Prostate gland (tissue), 2 donors: ENCODE data around the gene SIX2. TPM values are rescaled to one million over a fixed set of nuclear protein-coding genes. Genes with fewer than 3 reads are reported as not detected.

Source experiments
- DNase-seq: peaks from one replicate; pipeline ENCODE4 v3.0.0-alpha.2; 2019; ENCODE audit warnings: low spot score
- H3K27ac ChIP-seq, 2 donors: fragments of 200-600 bp; sonication (generic); 2 replicates each; pipeline ENCODE4 v1.5.1; 2017 to 2019
- H3K27me3 ChIP-seq: fragments of 200-600 bp; sonication (generic); replicated peaks from 2 replicates; pipeline ENCODE4 v1.5.1; 2019; ENCODE audit not compliant: insufficient read depth
- H3K36me3 ChIP-seq, 2 donors: fragments of 200-600 bp; sonication (generic); 1 replicate in 1 of 2; 2 replicates in 1 of 2; pipeline versions ENCODE4 v1.5.1 to v1.8.1; 2017 to 2019
- H3K4me1 ChIP-seq: fragments of 200-600 bp; sonication (generic); replicated peaks from 2 replicates; pipeline ENCODE4 v1.5.1; 2019
- H3K4me3 ChIP-seq, 2 donors: fragments of 200-600 bp; sonication (generic); 2 replicates each; pipeline ENCODE4 v1.5.1; 2017 to 2019
- H3K9me3 ChIP-seq: fragments of 200-600 bp; sonication (generic); 2 replicates; pipeline ENCODE4 v1.5.1; 2017
- CTCF ChIP-seq, 4 experiments: fragments of 200-600 bp in 2 of 4; fragments of 450-650 bp in 2 of 4; sonication (generic) in 2 of 4; IDR thresholded peaks; 1 replicate in 3 of 4; 2 replicates in 1 of 4; pipeline ENCODE4 v1.5.1; 2016 to 2019; ENCODE audit warnings: antibody characterized with exemption in 4 of 4, mild to moderate bottlenecking in 2 of 4, moderate library complexity in 2 of 4
- POLR2A ChIP-seq: fragments of 450-650 bp; IDR thresholded peaks from one replicate; pipeline ENCODE4 v1.6.1; 2016; ENCODE audit warnings: antibody characterized with exemption, mild to moderate bottlenecking
- POLR2AphosphoS5 ChIP-seq: sonication (generic); formaldehyde crosslinking; IDR thresholded peaks from one replicate; pipeline ENCODE4 v1.6.1; 2017; ENCODE audit warnings: antibody characterized with exemption
- WGBS: methylation state at CpG from one replicate; pipeline ENCODE4 v1.1.5; 2018; 5-methylcytosine and 5-hydroxymethylcytosine counted together
- intact Hi-C: fragments of 100-400 bp; cut with DNase I; formaldehyde crosslinking; loops from one replicate; pipeline ENCODE4 v1.14.2; 2022
- total RNA-seq, 2 donors: library from RNA; depleted of rRNA; stranded (reverse); fragments of >200 nt; gene quantifications; one replicate each; pipeline ENCODE4 v1.1.0, GENCODE V29; 2016

SIX2 gene
- total RNA-seq, 2 donors from 2014 or later = 1.8 to 5.1 TPM

- H3K9me3 ChIP-seq = no peaks in the 10 kb centered on the region
- no peaks in the 10 kb centered on the region for H3K4me1 ChIP-seq
- no peak for DNase-seq
- TF ChIP-seq POLR2A (no peak), POLR2AphosphoS5 (no peak), CTCF (IDR thresholded peaks at IDR 0.05) (no peak)
- no peaks in the 10 kb centered on the region for H3K27me3 ChIP-seq
- WGBS = 81% methylated on average over 3 of the region's 3 CpGs
- no peak overlapping the region for H3K4me3 ChIP-seq
- intact Hi-C loops = no loop called here
- no peak overlapping the region for H3K27ac ChIP-seq
- no peaks in the 10 kb centered on the region for H3K36me3 ChIP-seq
Measured at GRCh38 chr2:45031028-45031427, 21.8 kb upstream of the SIX2 start.

GRCh38 chr2:45030553-45030952 lies 21.3 kb upstream of the SIX2 start:
- Histone ChIP-seq H3K4me1 (no peaks in the 10 kb centered on the region), H3K27me3 (no peaks in the 10 kb centered on the region), H3K36me3 (no peaks in the 10 kb centered on the region), H3K9me3 (no peaks in the 10 kb centered on the region), H3K4me3 (no peak overlapping the region), H3K27ac (no peak overlapping the region)
- no peak for DNase-seq
- TF ChIP-seq POLR2AphosphoS5 = no peak
- no peak for TF ChIP-seq CTCF (IDR thresholded peaks at IDR 0.05)
- no peak for TF ChIP-seq POLR2A
- intact Hi-C loops = no loop called here
- 84% methylated on average over 4 of the region's 4 CpGs for WGBS

GRCh38 chr2:45029215-45029614 lies 20.0 kb upstream of the SIX2 start:
- H3K36me3 ChIP-seq = no peaks in the 10 kb centered on the region
- no peak for TF ChIP-seq POLR2AphosphoS5
- TF ChIP-seq POLR2A = no peak
- no peak for TF ChIP-seq CTCF (IDR thresholded peaks at IDR 0.05)
- intact Hi-C loops = no loop called here
- H3K4me1 ChIP-seq = no peaks in the 10 kb centered on the region
- no peaks in the 10 kb centered on the region for H3K9me3 ChIP-seq
- H3K4me3 ChIP-seq = no peak overlapping the region
- no peaks in the 10 kb centered on the region for H3K27me3 ChIP-seq
- H3K27ac ChIP-seq = no peak overlapping the region
- WGBS = 55% methylated on average over 6 of the region's 6 CpGs
- no peak for DNase-seq

GRCh38 chr2:45028276-45028675 lies 19.0 kb upstream of the SIX2 start:
- WGBS = 84% methylated on average over 1 of the region's 1 CpG

More at GRCh38 chr2:45028276-45028675, 19.0 kb upstream of the SIX2 start:
- Histone ChIP-seq H3K36me3 (no peaks in the 10 kb centered on the region), H3K4me1 (no peaks in the 10 kb centered on the region), H3K27me3 (no peaks in the 10 kb centered on the region), H3K4me3 (no peak overlapping the region), H3K9me3 (no peaks in the 10 kb centered on the region), H3K27ac (no peak overlapping the region)
- intact Hi-C loops = no loop called here
- TF ChIP-seq CTCF (IDR thresholded peaks at IDR 0.05) (no peak), POLR2AphosphoS5 (no peak), POLR2A (no peak)
- DNase-seq = no peak
